ENCODE data around the gene E2F7. TPM values are rescaled to one million over a fixed set of nuclear protein-coding genes. Genes with fewer than 3 reads are reported as not detected.
A peak's percentile ranks its signal among the peaks of the same experiment; 100 is the strongest.

The E2F7 gene
- total and polyA plus RNA-seq, 2 of the 8 experiments (the other 6 are each of a cell fraction or from before 2014, with no cell fraction given), result 8.8 to 18.5 TPM

GRCh38 chr12:77064896-77065360 lies 441 bp downstream of the E2F7 start:
- Histone ChIP-seq H3K27ac (ENCODE audit: low read depth, low read length) (peak overlapping the region; percentile 92), H3K4me3 (ENCODE audit: extremely low read depth in 1 of 4, insufficient read depth in 2 of 4, low read depth in 3 of 4, low read length in 4 of 4) (peak overlapping the region; percentile 82 to 97 (median 88)), H4K8ac (ENCODE audit: extremely low read depth, insufficient read depth, low read length) (peak overlapping the region; percentile 98), H2BK120ac (replicated peaks; ENCODE audit: low read depth, low read length) (no peak overlapping the region), H2AK5ac (ENCODE audit: low read depth, low read length) (no peak overlapping the region), H3K14ac (ENCODE audit: insufficient read length) (peak overlapping the region; percentile 90), H3K4me2 (ENCODE audit: insufficient read depth in 1 of 2, low read depth in 2 of 2, low read length in 2 of 2) (peak overlapping the region; percentile 69 to 83), H3K79me1 (ENCODE audit: low read depth, low read length) (no peaks in the 10 kb centered on the region; the same call in 1 of the 2 replicates), H3K4ac (replicated peaks; ENCODE audit: insufficient read length, low read depth, low read length) (no peak overlapping the region), H3K79me2 (ENCODE audit: control insufficient read depth in 1 of 2, insufficient read depth in 2 of 2, low read length in 2 of 2) (peaks cover 0 to 36% of the 10 kb centered on the region in 2 experiments; a peak in 2 of 4 replicates), H3K36me3 (ENCODE audit: control insufficient read depth in 2 of 4, insufficient read depth in 4 of 4, low read length in 3 of 4) (peaks cover 12 to 24% (median 22%) of the 10 kb centered on the region in 4 experiments), H2BK20ac (ENCODE audit: low read length) (no peak overlapping the region), H4K20me1 (replicated peaks in 1 of 2; ENCODE audit: control insufficient read depth in 1 of 2, insufficient read depth in 2 of 2, low read length in 2 of 2) (peaks cover 0 to 5% of the 10 kb centered on the region in 2 experiments), H4K5ac (ENCODE audit: insufficient read length, low read depth, low read length) (peak overlapping the region; percentile 86), H2BK15ac (ENCODE audit: low read length) (no peak overlapping the region), H3K23me2 (ENCODE audit: low read depth, low read length) (peaks cover 6% of the 10 kb centered on the region; the same call in 1 of the 2 replicates), H3K18ac (ENCODE audit: extremely low read depth, low read length) (peak overlapping the region; percentile 99), H2BK12ac (ENCODE audit: low read depth, low read length) (no peak overlapping the region), H3K27me3 (replicated peaks in 1 of 4; ENCODE audit: control insufficient read depth in 3 of 4, extremely low read depth in 1 of 4, insufficient read depth in 3 of 4, low read length in 3 of 4) (no peaks in the 10 kb centered on the region), H3K9ac (replicated peaks in 1 of 4; ENCODE audit: extremely low read depth in 1 of 4, low read depth in 3 of 4, low read length in 3 of 4) (peak overlapping the region; percentile 85 to 94 (median 92)), H3K4me1 (replicated peaks in 1 of 4; ENCODE audit: control insufficient read depth in 3 of 4, insufficient read depth in 4 of 4, low read length in 3 of 4) (peaks cover 0 to 7% (median 0%) of the 10 kb centered on the region in 4 experiments; a peak in 2 of 7 replicates), H3K23ac (ENCODE audit: insufficient read length) (no peak overlapping the region), H2BK5ac (ENCODE audit: low read depth, low read length) (peak overlapping the region; percentile 94; the same call in 1 of the 2 replicates), H3K56ac (replicated peaks; ENCODE audit: insufficient read length, low read depth, low read length) (peak overlapping the region; percentile 94), H2AFZ (ENCODE audit: low read length) (peak overlapping the region; percentile 15; the same call in 1 of the 2 replicates), H3K9me3 (ENCODE audit: insufficient read depth in 2 of 2, low read depth in 1 of 2, low read length in 1 of 2) (no peaks in the 10 kb centered on the region), H4K91ac (replicated peaks; ENCODE audit: insufficient read length, low read length) (peak overlapping the region; percentile 79)
- 3% methylated on average over 22 of the region's 24 CpGs; no CpG with 5 or more reads in 1 of the 2 experiments for WGBS, 2 experiments (ENCODE audit: extremely low coverage in 1 of 2, insufficient coverage in 1 of 2, insufficient read length in 1 of 2, insufficient replicate concordance in 2 of 2, low coverage in 1 of 2, low lambda C conversion rate in 2 of 2, missing lambda C conversion rate in 1 of 2)
- no peak for FAIRE-seq
- TF ChIP-seq HDAC2 (IDR thresholded peaks at IDR 0.05; ENCODE audit: borderline replicate concordance in 1 of 2, low read depth in 2 of 2, low read length in 2 of 2), result peak; percentile 3 to 12; a peak in 1 of 4 replicates
- TF ChIP-seq E2F6 (IDR thresholded peaks at IDR 0.05), result peak; percentile 55; the same call in 1 of the 2 replicates
- TF ChIP-seq SIN3A (conservative IDR thresholded peaks at IDR 0.05 in 1 of 2, IDR thresholded peaks at IDR 0.05 in 1 of 2; ENCODE audit: low read depth in 1 of 2, low read length in 2 of 2), result peak in 1 of 2 experiments; percentile 42; a peak in 1 of 4 replicates
- 0 out of 2 replicates have a peak, but pooled peaks have one; percentile 19 for TF ChIP-seq MAX (IDR thresholded peaks at IDR 0.05)
- no peak for TF ChIP-seq NRF1 (IDR thresholded peaks at IDR 0.05; ENCODE audit: low read depth, low read length)
- DNase-seq (ENCODE audit: low read depth in 1 of 2, low spot score in 2 of 2), result no peak
- ChIA-PET POLR2A (ENCODE audit: partially characterized antibody) (interaction anchor here (0.6 kb wide), 2 partner anchors 9 to 245 kb away, joined by 3 read pairs; no protein-coding TSS in a partner anchor), CTCF (ENCODE audit: partially characterized antibody) (interaction anchor here (0.5 to 2.3 kb wide), 2 partner anchors 16 to 125 kb away, joined by 4 to 10 read pairs; no protein-coding TSS in a partner anchor)

Data from H1 (cell line).